CD4-positive, alpha-beta T cell treated with Interleukin-17A for 4 hours (primary cell): ENCODE results near the gene RFESD.
"Not testable (repeated sequence)": the region's sequence is repeated elsewhere in the genome, so short reads cannot be mapped to it uniquely, and the experiment has no call there.

ENCODE experiments used
- DNase-seq: peaks from one replicate; pipeline ENCODE4 v3.0.0-alpha.2; 2020; ENCODE audit warnings: mixed read lengths

The RFESD gene

GRCh38 chr5:95667678-95668077, 21.1 kb downstream of the RFESD start:
- no peak for DNase-seq

GRCh38 chr5:95668216-95668615, 21.6 kb downstream of the RFESD start:
- DNase-seq = no peak

GRCh38 chr5:95668728-95669127, 22.2 kb downstream of the RFESD start:
- no peak for DNase-seq

- DNase-seq = no peak
Measured at GRCh38 chr5:95669540-95669939, 23.0 kb downstream of the RFESD start.

- no peak for DNase-seq
Measured at GRCh38 chr5:95669985-95670384, 23.4 kb downstream of the RFESD start.

DNA sequence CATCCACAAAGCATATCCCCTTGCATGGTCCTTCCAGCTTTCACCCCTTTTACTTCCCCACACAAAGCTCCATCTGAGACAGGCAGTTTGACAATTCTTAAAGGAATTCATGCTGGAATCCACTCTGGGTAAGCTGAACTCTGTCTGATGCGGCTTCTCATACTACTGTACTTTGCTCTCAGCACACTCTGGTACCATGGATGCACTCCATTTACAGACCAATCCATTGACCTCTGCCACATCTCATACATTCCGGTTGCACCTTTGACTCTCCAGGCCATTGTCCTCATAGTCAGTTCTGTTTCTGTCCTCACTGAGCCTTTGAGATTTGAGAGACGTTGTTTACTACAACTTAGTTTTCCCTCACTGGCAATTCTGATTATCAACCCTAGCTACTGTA, 24.0 kb downstream of the RFESD start:
- no peak for DNase-seq

DNA sequence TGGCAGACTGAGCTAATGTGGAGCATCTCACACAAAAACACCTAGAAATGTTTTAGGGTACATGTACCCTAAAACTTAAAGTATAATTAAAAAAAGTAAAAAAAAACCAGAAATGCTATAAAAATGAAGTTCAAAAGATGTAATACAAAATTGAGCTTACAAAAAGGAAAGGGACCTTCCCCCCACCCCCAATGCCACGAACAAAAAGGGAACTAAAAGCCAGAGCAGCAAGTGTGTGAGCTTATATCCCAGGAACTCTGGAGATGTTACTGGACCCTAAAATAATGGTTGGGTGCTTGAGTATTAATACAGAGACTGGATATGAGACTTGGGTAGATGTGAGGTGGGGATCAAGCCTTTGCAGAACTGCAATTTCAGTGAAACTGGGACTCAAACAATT, 25.2 kb downstream of the RFESD start:
- no peak for DNase-seq

GRCh38 chr5:95672641-95673040, 26.1 kb downstream of the RFESD start:
- DNase-seq = no peak

DNA sequence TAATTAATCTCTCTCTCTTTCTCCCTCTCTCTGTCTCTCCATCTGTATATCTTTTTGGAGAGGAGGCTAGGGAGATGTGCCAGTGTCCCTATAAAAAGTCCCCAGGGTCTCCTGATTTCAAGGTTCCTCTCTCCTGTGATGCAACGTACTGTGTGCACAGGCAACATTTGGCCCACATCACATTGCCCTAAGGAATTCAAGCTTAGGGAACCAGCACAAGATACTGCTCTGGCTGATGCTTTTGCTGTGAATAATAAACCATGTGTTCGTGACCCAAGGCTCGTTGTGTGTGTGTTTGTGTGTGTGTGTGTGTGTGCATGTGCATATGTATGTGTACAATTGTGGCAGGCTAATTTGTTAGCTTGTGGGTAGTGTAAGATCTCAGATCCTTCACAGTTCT, 26.5 kb downstream of the RFESD start:
- DNase-seq = no peak

- no peak for DNase-seq
Measured at GRCh38 chr5:95682891-95683290, 36.3 kb downstream of the RFESD start, which contains the start of gene SPATA9. SPATA9 (minus strand) TSS chr5:95682991; CDS start chr5:95682854, 137 bp downstream.

DNA sequence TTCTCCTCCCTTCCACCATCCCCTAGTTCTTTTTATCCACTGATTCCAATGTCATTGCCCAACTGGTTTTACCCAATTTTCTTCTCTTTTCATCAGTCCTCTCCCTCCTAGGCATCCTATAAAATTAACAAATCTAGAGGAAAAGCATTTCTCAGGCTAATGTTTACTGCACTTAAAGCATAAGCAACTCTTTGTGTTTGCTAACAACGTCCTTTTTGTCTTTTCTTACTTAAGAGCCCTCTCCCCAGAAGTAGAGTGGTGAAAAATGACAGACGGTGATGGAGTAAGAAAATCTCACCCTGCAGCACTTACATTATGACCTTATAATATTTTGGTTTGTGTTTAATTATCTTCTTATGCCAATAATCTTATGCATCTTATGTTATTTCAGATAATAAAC, 37.8 kb downstream of the RFESD start:
- no peak for DNase-seq

- DNase-seq = no peak
Measured at GRCh38 chr5:95686651-95687050, 40.1 kb downstream of the RFESD start.

GRCh38 chr5:95689680-95690079, 43.1 kb downstream of the RFESD start:
- no peak for DNase-seq

DNA sequence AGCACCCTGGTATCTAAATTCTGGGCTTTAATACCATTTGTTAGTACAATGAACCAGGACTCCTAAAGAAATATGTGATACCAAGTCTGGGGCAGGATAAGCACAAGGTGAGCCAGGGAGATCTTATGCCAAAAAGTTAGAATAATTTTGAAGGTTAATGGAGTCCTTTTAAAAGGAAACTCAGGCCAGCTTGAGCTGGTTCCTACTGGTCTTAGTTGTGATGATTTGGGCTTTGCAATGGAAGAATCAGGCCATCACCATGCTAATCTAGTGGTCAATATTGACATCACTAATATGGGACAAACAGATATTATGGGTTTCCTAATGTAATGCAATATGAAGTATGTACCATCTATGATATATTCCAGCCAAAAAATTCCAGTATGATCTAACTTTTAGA, 43.8 kb downstream of the RFESD start:
- no peak for DNase-seq

DNA sequence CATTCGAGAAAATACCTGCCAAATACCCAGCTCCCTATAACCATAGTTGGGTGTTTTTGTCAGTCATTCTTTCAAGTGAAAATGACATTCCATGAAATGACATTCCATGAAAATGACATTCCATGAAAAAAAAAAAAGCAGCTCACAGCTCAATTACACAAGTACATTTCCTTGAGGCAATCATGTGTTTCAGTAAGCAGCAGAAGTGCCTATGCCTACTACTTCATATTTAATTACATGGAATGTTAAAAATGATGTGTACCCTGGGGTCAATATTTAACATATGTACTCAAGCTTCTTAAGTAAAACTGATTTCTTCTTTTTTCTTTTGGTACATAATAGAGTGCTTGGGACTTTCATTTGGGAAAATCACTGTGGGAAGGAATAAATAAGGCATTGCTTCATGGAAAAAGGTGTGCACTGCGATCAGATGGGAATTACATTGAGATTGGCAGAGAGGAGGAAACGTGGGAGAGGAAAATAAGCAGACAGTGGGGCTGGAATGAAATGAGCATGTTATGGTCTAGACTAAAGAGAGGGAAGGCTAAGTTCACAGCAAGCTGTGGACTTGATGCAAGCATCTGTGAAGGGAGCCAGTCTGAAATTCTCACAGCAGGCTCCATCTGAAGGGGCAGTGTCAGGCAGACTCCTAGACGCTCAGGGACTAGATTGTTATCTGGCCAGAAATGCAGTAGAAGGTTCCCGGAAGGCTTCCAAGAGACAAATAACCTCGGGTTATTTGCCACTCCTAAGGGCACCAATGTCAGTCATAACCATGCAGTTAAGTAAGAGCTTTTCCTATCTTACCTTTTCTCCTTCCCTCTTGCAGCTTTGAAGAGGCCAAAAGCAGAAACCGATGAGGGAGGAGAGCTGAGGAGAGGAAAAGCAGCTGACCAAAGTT, 51.5 kb downstream of the RFESD start:
- no peak for DNase-seq

GRCh38 chr5:95699337-95699736, 52.8 kb downstream of the RFESD start:
- DNase-seq = no peak

GRCh38 chr5:95701074-95701473, 54.5 kb downstream of the RFESD start:
- DNase-seq = no peak

- no peak for DNase-seq
Measured at GRCh38 chr5:95704150-95704549, 57.6 kb downstream of the RFESD start.

GRCh38 chr5:95706196-95706595, 59.6 kb downstream of the RFESD start:
- DNase-seq = not testable (repeated sequence)

- DNase-seq = no peak
Measured at GRCh38 chr5:95707055-95707454, 60.5 kb downstream of the RFESD start.
